Left colon (tissue), 2 donors: Measurements from ENCODE around the gene TRAPPC3L. TPM values are rescaled to one million over a fixed set of nuclear protein-coding genes. Genes with fewer than 3 reads are reported as not detected.
A peak's percentile ranks its signal among the peaks of the same experiment; 100 is the strongest.

Experiments
- ATAC-seq: fragments of 200-7000 bp; cut with Tn5 transposase; one replicate; pipeline ENCODE4 v1.9.1; 2020; ENCODE audit warnings: mild to moderate bottlenecking, moderate library complexity
- DNase-seq, 2 donors: peaks; one replicate each; pipeline ENCODE4 v3.0.0-alpha.2; 2020
- intact Hi-C, 2 donors: fragments of 100-400 bp; cut with DNase I in 1 of 2; cut with micrococcal nuclease in 1 of 2; formaldehyde crosslinking; loops; one replicate each; pipeline versions ENCODE4 v1.11.2 to v1.14.0; 2022; cut with DNase I, micrococcal nuclease
- long read RNA-seq: library from polyadenylated mRNA; unstranded; transcript quantifications from one replicate; pipeline ENCODE4 v2.0.0, GENCODE V29; 2021
- total RNA-seq, 2 donors: library from RNA; stranded (reverse); fragmentation: NEBNext Ultra II Directional; extraction: Animal tissue kit (Norgen Biotek cat#: 25700); gene quantifications; one replicate each; pipeline ENCODE4 v1.2.1, GENCODE V29; 2021
- donor health status: DM: no; HTN: no; CAD: no.
- donor health status: DM: yes; HTN: yes; CAD: no.

The TRAPPC3L gene
- not detected for total RNA-seq
- long read RNA-seq = 0 reads

GRCh38 chr6:116545651-116546050, at the start of gene TRAPPC3L:
Gene TRAPPC3L, minus strand, starts transcription at chr6:116545684. Its CDS starts 170 bp downstream, at chr6:116545514.
- intact Hi-C loops = no loop called here
- DNase-seq (no peak), ATAC-seq (no peak)

GRCh38 chr6:116595247-116595646, 49.8 kb upstream of the TRAPPC3L start:
- ATAC-seq (no peak), DNase-seq (no peak)
- intact Hi-C loops = no loop called here

DNA sequence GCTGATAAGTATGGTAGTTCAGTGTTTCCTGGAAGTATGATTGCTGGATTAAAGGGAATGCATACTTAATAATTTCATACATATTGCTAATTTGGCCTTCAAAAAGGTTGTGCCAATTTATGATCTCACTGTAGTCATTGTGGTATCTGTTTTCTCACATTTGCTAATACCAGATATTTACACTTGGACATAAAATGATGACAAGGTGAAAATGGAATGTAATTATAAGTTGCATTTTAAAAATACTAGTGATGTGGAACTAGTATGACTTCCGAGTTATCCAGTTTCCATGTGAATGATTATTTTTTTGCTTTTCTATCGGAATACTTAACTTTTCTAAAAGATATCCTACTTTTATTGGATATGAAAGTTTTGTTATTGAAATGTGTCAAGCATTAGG, 41.3 kb upstream of the TRAPPC3L start:
- DNase-seq (no peak), ATAC-seq (no peak)
- intact Hi-C loops = no loop called here

GRCh38 chr6:116586276-116586675, 40.8 kb upstream of the TRAPPC3L start:
- intact Hi-C loops = no loop called here
- ATAC-seq = no peak
- DNase-seq = no peak

DNA sequence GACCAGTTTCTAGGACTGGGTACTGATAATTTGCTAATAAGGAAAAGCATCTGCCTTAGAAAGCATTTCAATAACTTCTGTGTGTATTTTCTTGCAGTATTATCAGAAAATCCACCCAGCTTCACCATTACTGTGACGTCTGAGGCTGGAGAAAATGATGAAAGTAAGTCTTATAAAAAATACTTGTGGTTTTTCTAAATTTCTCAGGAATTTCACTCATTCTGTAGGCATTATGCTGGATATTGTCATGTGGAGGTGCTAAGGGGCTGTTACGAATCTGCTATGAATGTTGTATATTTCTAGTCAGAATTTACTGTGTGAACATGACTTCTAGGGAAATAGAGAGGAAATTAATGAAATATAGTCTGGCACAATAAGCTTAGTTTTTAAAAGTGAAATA, 34.7 kb upstream of the TRAPPC3L start:
- ATAC-seq (no peak), DNase-seq (no peak)
- intact Hi-C loops = no loop called here

DNA sequence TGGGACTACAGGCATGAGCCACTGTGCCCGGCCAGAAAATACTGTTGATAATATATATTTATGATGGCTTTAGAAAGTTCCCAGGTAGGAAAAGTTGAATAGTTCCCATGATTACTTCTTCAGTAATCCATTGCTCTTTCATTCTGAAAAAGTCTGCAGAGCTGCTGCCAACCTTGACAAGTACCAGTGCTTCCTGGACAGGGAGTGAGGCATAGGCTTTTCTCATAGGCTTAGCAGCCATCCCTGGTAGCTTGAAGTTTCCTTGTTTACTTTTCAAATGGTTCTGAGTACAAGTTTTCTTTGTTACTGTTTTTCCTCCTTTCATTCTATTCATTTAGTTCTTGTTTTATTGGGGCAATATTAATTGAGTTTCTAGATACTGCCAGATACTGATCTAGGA, 33.7 kb upstream of the TRAPPC3L start:
- no peak for DNase-seq
- intact Hi-C loops = no loop called here
- ATAC-seq = peak; percentile 93

DNA sequence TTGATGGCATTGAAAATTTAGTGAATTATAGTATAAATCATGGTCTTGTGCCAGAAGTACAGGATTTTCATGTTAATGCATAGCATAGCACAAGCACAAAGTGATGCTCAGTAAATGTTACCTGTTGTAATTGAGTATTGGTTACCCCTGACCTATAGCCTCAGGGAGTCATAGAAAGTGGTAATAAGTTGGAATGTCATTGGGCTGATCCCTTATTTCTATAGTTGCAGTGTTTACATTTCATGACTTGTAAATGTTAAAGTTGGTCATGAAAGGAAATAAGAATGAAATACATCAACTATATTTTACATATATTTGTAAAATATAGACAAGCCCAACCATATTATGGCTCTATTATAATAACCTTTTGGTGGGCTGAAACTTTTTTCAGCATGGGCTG, 32.9 kb upstream of the TRAPPC3L start:
- ATAC-seq (no peak), DNase-seq (no peak)
- intact Hi-C loops = no loop called here

DNA sequence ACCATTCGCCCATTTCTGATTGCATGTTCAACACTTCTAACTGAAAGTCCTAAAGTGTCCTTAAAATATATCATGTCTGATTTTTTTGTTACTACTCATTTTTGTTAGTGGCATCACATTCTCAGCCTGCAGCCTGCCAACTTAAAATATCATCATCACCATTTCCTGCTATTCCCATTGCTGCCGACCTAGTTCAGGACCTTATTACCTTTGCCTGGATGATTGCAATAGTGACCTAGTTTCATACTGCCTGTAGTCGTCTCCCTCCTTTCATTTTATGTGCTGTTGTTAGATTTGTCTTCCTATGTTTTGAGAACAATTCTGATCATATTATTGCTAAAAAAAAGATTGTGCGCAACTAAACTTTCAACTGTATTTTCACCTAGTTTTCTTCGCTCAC, 32.0 kb upstream of the TRAPPC3L start:
- ATAC-seq (no peak), DNase-seq (no peak)
- intact Hi-C loops = no loop called here

- ATAC-seq = no peak
- intact Hi-C loops = no loop called here
- no peak for DNase-seq
Observed at GRCh38 chr6:116575227-116575626, 29.7 kb upstream of the TRAPPC3L start.

DNA sequence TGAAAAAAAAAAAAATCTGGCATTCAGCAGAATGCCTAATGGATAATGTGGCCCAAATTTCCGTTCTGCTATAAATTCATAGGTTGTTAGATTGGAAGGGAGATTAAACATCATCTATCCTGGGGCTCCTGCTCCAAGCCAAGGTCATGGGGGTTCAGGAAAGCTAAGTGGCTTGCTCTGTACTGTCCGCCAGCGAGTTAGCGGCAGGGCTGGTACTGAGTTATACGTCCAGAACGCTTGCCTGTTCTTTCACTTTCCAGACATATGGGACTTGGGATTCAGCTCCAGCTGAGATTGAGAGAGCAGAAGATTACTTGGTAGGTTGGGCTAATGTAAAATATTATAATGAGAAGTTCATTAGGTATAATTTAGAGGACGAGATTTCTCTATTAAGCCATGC, 26.7 kb upstream of the TRAPPC3L start:
- DNase-seq (peak; percentile 42 to 59), ATAC-seq (peak; percentile 44)
- intact Hi-C loops = no loop called here

GRCh38 chr6:116571683-116572000, 26.2 kb upstream of the TRAPPC3L start:
- intact Hi-C loops = no loop called here
- no peak for DNase-seq
- no peak for ATAC-seq

DNA sequence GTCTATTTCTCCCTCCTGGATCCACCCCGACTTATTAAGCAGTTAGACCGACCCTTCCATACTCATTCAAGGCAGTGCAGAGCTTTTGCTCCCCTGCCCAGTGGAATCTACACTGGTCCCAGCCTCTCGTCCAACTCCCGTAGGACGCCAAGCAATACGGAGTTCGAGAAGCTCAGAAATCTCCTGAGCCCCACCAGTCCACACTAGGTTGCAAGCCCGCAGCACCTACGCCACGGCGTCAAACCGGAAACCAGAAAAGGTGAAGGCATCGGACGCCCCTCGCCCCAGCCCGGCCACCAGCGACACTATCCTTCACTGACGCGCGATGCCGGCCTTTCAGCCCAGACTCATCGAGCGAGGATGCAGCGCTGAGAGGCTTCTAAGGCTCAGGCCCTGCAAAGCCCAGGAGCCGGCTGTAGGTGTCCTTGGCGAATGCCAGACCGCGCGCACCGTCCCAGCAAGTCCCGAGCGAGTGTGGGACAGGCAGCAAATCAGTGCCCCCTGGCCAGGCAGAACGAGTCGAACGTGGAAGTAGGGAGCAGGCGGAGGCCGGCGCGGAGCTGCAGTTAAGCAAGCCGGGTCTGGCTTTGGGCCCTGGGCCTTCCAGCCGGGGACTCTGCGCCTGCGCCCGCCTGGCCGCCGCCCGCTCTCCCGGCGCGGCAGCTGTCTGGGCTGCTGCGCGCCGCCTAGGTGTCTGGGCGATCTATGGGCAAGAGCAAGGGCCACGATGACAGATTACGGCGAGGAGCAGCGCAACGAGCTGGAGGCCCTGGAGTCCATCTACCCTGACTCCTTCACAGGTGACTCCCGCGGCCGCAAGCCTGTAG, 25.6 kb upstream of the TRAPPC3L start, which contains the start of gene RWDD1:
Gene RWDD1, plus strand, starts transcription at position 649 of the 827 bp plus-strand sequence. Its CDS starts 79 bp downstream, at position 728.
- intact Hi-C loops = no loop called here
- DNase-seq (peak; percentile 98 to 99), ATAC-seq (peak; percentile 96)

- no peak for ATAC-seq
- intact Hi-C loops = loop anchor here in 1 of 2 donors (5.0 kb wide), 1 partner anchor 292 kb away; the partner anchor contains the start of gene TSPYL1
- DNase-seq = no peak
Observed at GRCh38 chr6:116568821-116569755, 23.6 kb upstream of the TRAPPC3L start.

DNA sequence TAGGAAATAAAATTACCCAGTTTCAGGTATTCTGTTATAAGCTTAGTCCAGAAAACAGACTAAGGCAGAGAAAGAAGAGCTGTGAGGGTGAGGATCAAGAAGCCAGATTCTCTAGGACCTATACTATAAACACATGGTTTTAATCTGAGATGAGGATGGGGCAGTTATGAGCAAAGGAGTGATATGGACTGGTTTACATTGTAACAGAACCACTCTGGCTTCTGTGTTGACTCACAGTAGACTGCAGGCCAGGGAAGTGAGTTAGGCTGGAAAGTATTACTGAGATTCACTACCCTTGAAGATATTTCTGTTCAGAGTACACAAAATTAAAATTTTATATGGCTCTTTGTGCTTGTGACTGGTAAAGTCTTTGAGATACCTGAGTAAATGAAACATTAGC, 22.6 kb upstream of the TRAPPC3L start:
- DNase-seq (no peak), ATAC-seq (no peak)
- intact Hi-C loops = loop anchor here in 1 of 2 donors (5.0 kb wide), 1 partner anchor 291 kb away; the partner anchor contains the start of gene TSPYL1

- ATAC-seq (peak; percentile 46), DNase-seq (peak in 1 of 2 donors; percentile 17)
- intact Hi-C loops = loop anchor here in 1 of 2 donors (5.0 kb wide), 1 partner anchor 288 kb away; the partner anchor contains the start of gene TSPYL1
Observed at GRCh38 chr6:116564921-116565872, 19.7 kb upstream of the TRAPPC3L start.

GRCh38 chr6:116564311-116564710, 18.8 kb upstream of the TRAPPC3L start:
- ATAC-seq (no peak), DNase-seq (no peak)
- intact Hi-C loops = no loop called here

- no peak for ATAC-seq
- intact Hi-C loops = no loop called here
- DNase-seq = no peak
Observed at GRCh38 chr6:116563830-116564229, 18.3 kb upstream of the TRAPPC3L start.

GRCh38 chr6:116562614-116563013, 17.1 kb upstream of the TRAPPC3L start:
- ATAC-seq (no peak), DNase-seq (no peak)
- intact Hi-C loops = no loop called here

- no peak for ATAC-seq
- DNase-seq = no peak
- intact Hi-C loops = no loop called here
Observed at GRCh38 chr6:116562019-116562403, 16.5 kb upstream of the TRAPPC3L start.
